Coronary artery (tissue), 2 donors: ENCODE measurements around the gene AMFR.

Experiments used
- DNase-seq: peaks from one replicate; pipeline ENCODE4 v3.0.0-alpha.2; 2017; ENCODE audit warnings: low spot score
- H3K27ac ChIP-seq, 2 donors: fragments of 200-600 bp; sonication (generic); one replicate each; pipeline ENCODE4 v1.5.1; 2016 to 2019
- H3K4me3 ChIP-seq: fragments of 200-600 bp; sonication (generic); 2 replicates; pipeline ENCODE4 v1.5.1; 2016; ENCODE audit warnings: mild to moderate bottlenecking, moderate library complexity
- TF ChIP-seq, protein P1 (sequence below): fragments of 200-600 bp; sonication (generic); IDR thresholded peaks from one replicate; pipeline ENCODE4 v1.5.1; 2019; ENCODE audit warnings: antibody characterized with exemption

AMFR gene

GRCh38 chr16:56462064-56462796, 36.9 kb upstream of the AMFR start:
- Histone ChIP-seq H3K4me3 (no peak overlapping the region), H3K27ac (no peak overlapping the region)
- no peak for DNase-seq
- TF ChIP-seq, protein P1, sequence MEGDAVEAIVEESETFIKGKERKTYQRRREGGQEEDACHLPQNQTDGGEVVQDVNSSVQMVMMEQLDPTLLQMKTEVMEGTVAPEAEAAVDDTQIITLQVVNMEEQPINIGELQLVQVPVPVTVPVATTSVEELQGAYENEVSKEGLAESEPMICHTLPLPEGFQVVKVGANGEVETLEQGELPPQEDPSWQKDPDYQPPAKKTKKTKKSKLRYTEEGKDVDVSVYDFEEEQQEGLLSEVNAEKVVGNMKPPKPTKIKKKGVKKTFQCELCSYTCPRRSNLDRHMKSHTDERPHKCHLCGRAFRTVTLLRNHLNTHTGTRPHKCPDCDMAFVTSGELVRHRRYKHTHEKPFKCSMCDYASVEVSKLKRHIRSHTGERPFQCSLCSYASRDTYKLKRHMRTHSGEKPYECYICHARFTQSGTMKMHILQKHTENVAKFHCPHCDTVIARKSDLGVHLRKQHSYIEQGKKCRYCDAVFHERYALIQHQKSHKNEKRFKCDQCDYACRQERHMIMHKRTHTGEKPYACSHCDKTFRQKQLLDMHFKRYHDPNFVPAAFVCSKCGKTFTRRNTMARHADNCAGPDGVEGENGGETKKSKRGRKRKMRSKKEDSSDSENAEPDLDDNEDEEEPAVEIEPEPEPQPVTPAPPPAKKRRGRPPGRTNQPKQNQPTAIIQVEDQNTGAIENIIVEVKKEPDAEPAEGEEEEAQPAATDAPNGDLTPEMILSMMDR, result no peak

DNA sequence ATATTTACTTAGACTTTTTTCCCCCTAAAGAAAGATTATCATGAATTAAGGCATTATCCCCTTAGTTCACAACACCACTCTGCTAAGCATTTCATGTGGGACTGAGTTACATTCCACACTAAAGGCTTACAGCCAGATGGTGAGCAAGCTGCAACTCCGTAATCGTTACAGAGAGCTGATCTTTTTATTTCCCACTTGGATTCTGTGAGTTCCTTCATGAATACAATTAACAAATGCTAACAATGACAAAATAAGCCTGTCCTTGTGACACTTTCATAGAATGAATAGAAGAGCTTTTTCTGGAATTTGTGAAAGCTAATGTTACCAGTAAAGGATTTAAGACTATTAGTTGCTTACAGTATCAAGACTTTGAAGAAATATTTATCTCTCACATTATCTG, 34.8 kb upstream of the AMFR start:
- TF ChIP-seq, protein P1, result no peak

DNA sequence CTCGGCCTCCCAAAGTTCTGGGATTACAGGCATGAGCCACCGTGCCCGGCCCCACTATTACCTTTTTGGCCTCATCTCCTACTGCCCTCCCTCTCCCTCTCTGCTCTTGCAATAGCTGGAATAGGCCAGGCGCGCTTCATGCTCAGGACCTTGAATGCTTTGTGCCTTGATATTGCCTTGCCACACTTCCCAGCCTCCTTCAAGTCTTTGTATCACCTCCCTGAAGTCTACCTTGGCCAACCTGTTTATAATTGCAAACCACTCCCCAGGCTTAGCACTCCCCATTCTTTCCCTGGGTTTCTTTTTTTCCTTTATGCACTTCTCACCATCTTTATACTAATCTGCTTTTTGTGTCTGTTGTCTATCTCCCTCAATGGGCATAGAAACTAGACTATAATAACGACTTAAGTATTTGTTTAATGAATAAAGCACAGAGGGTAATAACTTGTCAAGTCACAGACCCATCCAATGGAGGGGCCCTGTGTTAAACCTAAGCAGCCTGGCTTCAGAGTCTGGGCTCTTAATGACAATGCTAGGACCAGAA, 32.7 kb upstream of the AMFR start:
- no peak overlapping the region for H3K4me3 ChIP-seq
- no peak for DNase-seq
- TF ChIP-seq, protein P1, result no peak
- H3K27ac ChIP-seq, result no peak overlapping the region

More for the DNA sequence above, 34.8 kb upstream of the AMFR start:
- DNase-seq, result no peak
- no peak overlapping the region for H3K4me3 ChIP-seq
- no peak overlapping the region for H3K27ac ChIP-seq

DNA sequence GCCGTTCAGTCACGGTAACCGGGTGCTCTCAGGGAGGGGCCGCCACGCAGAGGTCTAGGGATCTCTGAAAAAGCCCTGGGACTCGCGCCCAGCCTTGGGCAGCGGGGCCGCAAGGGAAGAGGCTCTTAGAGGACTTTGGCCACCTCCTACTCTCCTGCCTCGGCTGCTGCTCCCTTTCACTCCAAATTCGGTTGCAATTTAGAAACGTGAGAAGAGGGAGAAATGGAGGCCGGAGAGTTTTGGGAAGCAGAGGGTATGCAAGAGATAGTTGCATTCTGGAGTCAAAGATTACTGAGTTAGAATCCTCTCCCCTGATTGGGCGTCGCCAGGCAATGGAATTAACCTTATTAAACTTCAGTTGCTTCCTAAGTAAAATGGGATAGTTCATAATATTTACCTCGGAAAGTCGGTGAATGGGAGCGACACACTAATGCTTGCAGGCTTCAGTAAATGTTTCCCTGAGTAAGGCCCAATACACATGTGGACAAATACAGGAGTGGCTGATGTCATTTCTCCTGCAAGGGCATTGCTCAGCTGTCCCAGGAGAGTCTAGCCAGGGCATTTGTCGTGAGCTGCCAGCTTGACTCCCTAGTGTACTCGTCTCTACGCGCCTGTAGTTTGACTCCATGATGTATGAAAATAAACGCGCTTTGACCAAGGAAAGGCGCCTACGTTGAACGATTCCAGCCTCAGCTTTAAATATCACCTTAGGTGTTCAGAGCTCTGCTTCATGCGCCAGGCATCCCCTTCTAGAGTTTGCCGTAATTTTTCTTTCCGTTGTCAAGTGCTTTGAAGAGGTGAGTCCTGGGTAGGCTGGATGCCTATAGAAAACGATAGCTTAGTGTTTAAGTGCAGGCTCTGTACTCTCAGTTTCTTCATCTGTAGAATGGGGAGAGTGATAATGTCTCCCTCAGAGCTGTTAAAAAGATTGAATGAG, 26.7 kb upstream of the AMFR start:
- DNase-seq, result peak; percentile 80
- TF ChIP-seq, protein P1, result no peak
- peak overlapping the region; percentile 98 for H3K4me3 ChIP-seq
- peak overlapping the region; percentile 88 to 91 for H3K27ac ChIP-seq

GRCh38 chr16:56450986-56451752, 25.8 kb upstream of the AMFR start, which contains the start of the genes NUDT21 and OGFOD1:
NUDT21 (minus strand) TSS chr16:56451332; CDS start chr16:56451202, 130 bp downstream.
OGFOD1 (plus strand) TSS chr16:56451554; CDS start chr16:56451613, 59 bp downstream.
- TF ChIP-seq, protein P1, result no peak
- peak; percentile 97 for DNase-seq

DNA sequence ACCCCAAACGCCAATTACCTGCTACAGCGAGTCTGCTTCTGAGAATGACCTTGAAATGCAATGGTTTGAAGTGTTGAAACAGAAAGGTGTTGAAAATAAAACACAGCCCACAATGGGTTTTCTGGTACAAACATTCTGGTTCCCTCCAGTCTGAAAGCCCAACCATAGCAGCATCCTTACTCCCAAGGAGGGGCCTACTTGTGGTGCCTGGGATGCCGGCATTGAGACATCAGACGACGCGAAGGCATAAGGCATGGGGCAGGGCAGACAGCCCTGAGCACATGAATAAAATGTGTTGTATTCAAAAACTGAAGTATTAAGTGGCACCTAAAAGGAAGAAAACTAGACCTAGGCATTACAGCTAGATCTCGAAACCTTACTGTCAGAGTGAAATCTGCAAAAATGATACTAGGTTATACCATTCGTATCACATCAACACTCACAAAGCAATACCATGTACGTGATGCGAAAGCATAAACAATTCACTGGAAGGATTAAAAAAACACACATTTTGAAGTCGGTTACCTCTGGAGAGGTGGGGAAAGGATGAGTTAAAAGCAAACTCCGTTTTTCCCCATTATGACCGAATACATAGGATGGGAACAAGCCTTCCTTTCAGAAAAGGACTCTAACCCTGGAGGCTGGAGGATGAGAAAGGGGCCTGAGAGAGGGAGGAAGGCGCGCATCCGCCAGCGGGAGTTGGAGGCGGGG, 25.1 kb upstream of the AMFR start:
- H3K4me3 ChIP-seq, result peak overlapping the region; percentile 98
- H3K27ac ChIP-seq, result peak overlapping the region; percentile 88 to 91
- DNase-seq, result no peak
- TF ChIP-seq, protein P1, result no peak

More at GRCh38 chr16:56450986-56451752, 25.8 kb upstream of the AMFR start, which contains the start of the genes NUDT21 and OGFOD1:
- Histone ChIP-seq H3K27ac (peak within 1 kb of the TSS; percentile 88 to 91), H3K4me3 (peak within 1 kb of the TSS; percentile 98)
